H1 (cell line): ENCODE results near the gene FAM204A. TPM values are rescaled to one million over a fixed set of nuclear protein-coding genes. Genes with fewer than 3 reads are reported as not detected.

Source experiments
- CTCF ChIA-PET: fragments of 300-600 bp; sonication (Branson Sonifier 250); formaldehyde crosslinking; loops from one replicate; lab custom pipeline; 2021; ENCODE audit not compliant: partially characterized antibody; lab: Charles Lee
- POLR2A ChIA-PET: fragments of 300-600 bp; sonication (Branson Sonifier 250); formaldehyde crosslinking; loops from one replicate; lab custom pipeline; 2021; ENCODE audit warnings: inconsistent platforms; ENCODE audit not compliant: partially characterized antibody; lab: Charles Lee
- DNase-seq, 2 experiments: peaks; one replicate each; pipeline versions ENCODE4 v3.0.0 to v3.0.0-alpha.2; 2010 to 2022; ENCODE audit warnings: low spot score in 2 of 2, low read depth in 1 of 2, mixed read lengths in 1 of 2
- FAIRE-seq: peaks from 2 replicates; lab custom pipeline; 2011; peaks lifted over from hg19 to GRCh38; lab: Jason Lieb, UNC
- H2AFZ ChIP-seq: 2 replicates; pipeline ENCODE4 v1.8.1; 2012; ENCODE audit warnings: low read length, inconsistent platforms
- H2AK5ac ChIP-seq: 2 replicates; pipeline ENCODE4 v1.6.1; 2013; ENCODE audit warnings: low read depth, low read length
- H2BK120ac ChIP-seq: replicated peaks from 2 replicates; pipeline ENCODE3; 2013; ENCODE audit warnings: low read depth, low read length, inconsistent platforms
- H2BK12ac ChIP-seq: 2 replicates; pipeline ENCODE4 v1.6.1; 2013; ENCODE audit warnings: low read depth, low read length
- H2BK15ac ChIP-seq: 2 replicates; pipeline ENCODE4 v1.6.1; 2013; ENCODE audit warnings: low read length
- H2BK20ac ChIP-seq: 2 replicates; pipeline ENCODE4 v1.6.1; 2013; ENCODE audit warnings: low read length
- H2BK5ac ChIP-seq: 2 replicates; pipeline ENCODE4 v1.6.1; 2013; ENCODE audit warnings: low read depth, low read length
- H3K14ac ChIP-seq: 2 replicates; pipeline ENCODE4 v1.6.1; 2013; ENCODE audit warnings: inconsistent platforms; ENCODE audit not compliant: insufficient read length
- H3K18ac ChIP-seq: 2 replicates; pipeline ENCODE4 v1.6.1; 2013; ENCODE audit warnings: low read length; ENCODE audit errors: extremely low read depth
- H3K23ac ChIP-seq: 2 replicates; pipeline ENCODE4 v1.6.1; 2013; ENCODE audit warnings: inconsistent platforms; ENCODE audit not compliant: insufficient read length
- H3K23me2 ChIP-seq: 2 replicates; pipeline ENCODE4 v1.6.1; 2013; ENCODE audit warnings: low read depth, low read length
- H3K27ac ChIP-seq: 2 replicates; pipeline ENCODE4 v1.6.1; 2011; ENCODE audit warnings: low read depth, low read length, inconsistent platforms
- H3K27me3 ChIP-seq, 4 experiments: replicated peaks in 1 of 4; 1 replicate in 1 of 4; 2 replicates in 3 of 4; pipeline versions ENCODE4 v1.6.1 to v1.8.1; 2011 to 2013; ENCODE audit warnings: low read length in 3 of 4, mild to moderate bottlenecking in 3 of 4, inconsistent platforms in 2 of 4, mixed read lengths in 2 of 4, moderate library complexity in 1 of 4; ENCODE audit not compliant: control insufficient read depth in 3 of 4, insufficient read depth in 3 of 4; ENCODE audit errors: extremely low read depth in 1 of 4
- H3K36me3 ChIP-seq, 4 experiments: 2 replicates each; pipeline versions ENCODE4 v1.6.1 to v1.8.1; 2011 to 2013; ENCODE audit warnings: mild to moderate bottlenecking in 4 of 4, low read length in 3 of 4, moderate library complexity in 2 of 4, control low read depth in 1 of 4, inconsistent platforms in 1 of 4; ENCODE audit not compliant: insufficient read depth in 4 of 4, control insufficient read depth in 2 of 4
- H3K4ac ChIP-seq: replicated peaks from 2 replicates; pipeline ENCODE3; 2013; ENCODE audit warnings: low read length, low read depth, mixed read lengths, inconsistent platforms; ENCODE audit not compliant: insufficient read length
- H3K4me1 ChIP-seq, 4 experiments: replicated peaks in 1 of 4; 1 replicate in 1 of 4; 2 replicates in 3 of 4; pipeline versions ENCODE4 v1.6.1 to v1.8.1; 2011 to 2013; ENCODE audit warnings: low read length in 3 of 4, inconsistent platforms in 2 of 4, mixed read lengths in 1 of 4; ENCODE audit not compliant: insufficient read depth in 4 of 4, control insufficient read depth in 3 of 4
- H3K4me2 ChIP-seq, 2 experiments: 2 replicates each; pipeline versions ENCODE4 v1.6.1 to v1.8.1; 2011 to 2013; ENCODE audit warnings: low read depth in 2 of 2, low read length in 2 of 2, control low read depth in 1 of 2, inconsistent platforms in 1 of 2, mild to moderate bottlenecking in 1 of 2; ENCODE audit not compliant: insufficient read depth in 1 of 2
- H3K4me3 ChIP-seq, 4 experiments: fragments of 200-600, 300-600 bp in 1 of 4; sonication (generic), shearing (Covaris generic), sonication (Bioruptor Twin) in 1 of 4; 2 replicates each; pipeline versions ENCODE4 v1.5.1 to v1.8.1; 2011 to 2016; ENCODE audit warnings: low read length in 4 of 4, low read depth in 3 of 4, control low read depth in 2 of 4, inconsistent platforms in 2 of 4, mild to moderate bottlenecking in 2 of 4, mixed read lengths in 1 of 4, moderate library complexity in 1 of 4; ENCODE audit not compliant: insufficient read depth in 2 of 4; ENCODE audit errors: extremely low read depth in 1 of 4
- H3K56ac ChIP-seq: replicated peaks from 2 replicates; pipeline ENCODE3; 2013; ENCODE audit warnings: low read depth, mild to moderate bottlenecking, mixed read lengths, low read length, inconsistent platforms; ENCODE audit not compliant: insufficient read length
- H3K79me1 ChIP-seq: 2 replicates; pipeline ENCODE4 v1.6.1; 2013; ENCODE audit warnings: low read depth, low read length, control low read depth
- H3K79me2 ChIP-seq, 2 experiments: 2 replicates each; pipeline versions ENCODE4 v1.6.1 to v1.8.1; 2012 to 2013; ENCODE audit warnings: low read length in 2 of 2, mild to moderate bottlenecking in 2 of 2, inconsistent platforms in 1 of 2; ENCODE audit not compliant: insufficient read depth in 2 of 2, control insufficient read depth in 1 of 2
- H3K9ac ChIP-seq, 4 experiments: replicated peaks in 1 of 4; 1 replicate in 1 of 4; 2 replicates in 3 of 4; pipeline versions ENCODE4 v1.6.1 to v1.8.1; 2011 to 2013; ENCODE audit warnings: low read depth in 3 of 4, low read length in 3 of 4, control low read depth in 2 of 4, mild to moderate bottlenecking in 2 of 4, moderate library complexity in 2 of 4, inconsistent platforms in 1 of 4; ENCODE audit errors: extremely low read depth in 1 of 4
- H3K9me3 ChIP-seq, 2 experiments: 2 replicates each; pipeline versions ENCODE4 v1.6.1 to v1.8.1; 2012 to 2013; ENCODE audit warnings: mild to moderate bottlenecking in 2 of 2, moderate library complexity in 2 of 2, control low read depth in 1 of 2, inconsistent platforms in 1 of 2, low read depth in 1 of 2, low read length in 1 of 2, mixed read lengths in 1 of 2; ENCODE audit not compliant: insufficient read depth in 2 of 2
- H4K20me1 ChIP-seq, 2 experiments: replicated peaks in 1 of 2; 2 replicates each; pipeline versions ENCODE3 to v1.8.1; 2011 to 2013; ENCODE audit warnings: inconsistent platforms in 2 of 2, low read length in 2 of 2, mild to moderate bottlenecking in 1 of 2; ENCODE audit not compliant: insufficient read depth in 2 of 2, control insufficient read depth in 1 of 2
- H4K5ac ChIP-seq: 2 replicates; pipeline ENCODE4 v1.6.1; 2013; ENCODE audit warnings: low read length, low read depth, mixed read lengths, inconsistent platforms; ENCODE audit not compliant: insufficient read length
- H4K8ac ChIP-seq: 2 replicates; pipeline ENCODE4 v1.8.0; 2013; ENCODE audit warnings: mild to moderate bottlenecking, moderate library complexity, low read length, inconsistent platforms; ENCODE audit not compliant: insufficient read depth; ENCODE audit errors: extremely low read depth
- H4K91ac ChIP-seq: replicated peaks from 2 replicates; pipeline ENCODE3; 2013; ENCODE audit warnings: low read length, mixed read lengths, inconsistent platforms; ENCODE audit not compliant: insufficient read length
- CBX8 ChIP-seq: fragments of 300-800, 300-1000 bp; sonication (generic); IDR thresholded peaks from 2 replicates; pipeline ENCODE4 v1.7.1; 2016; ENCODE audit warnings: low read depth, low read length, borderline replicate concordance
- GTF2F1 ChIP-seq: IDR thresholded peaks from 2 replicates; pipeline ENCODE4 v1.6.1; 2012; ENCODE audit warnings: low read depth, low read length, improper control_type of control experiment, borderline replicate concordance
- HDAC2 ChIP-seq, 2 experiments: fragments of 300-600 bp in 1 of 2; sonication (generic) in 1 of 2; IDR thresholded peaks; 2 replicates each; pipeline ENCODE4 v1.6.1; 2011 to 2012; ENCODE audit warnings: low read depth in 2 of 2, low read length in 2 of 2, mild to moderate bottlenecking in 2 of 2, moderate library complexity in 2 of 2, borderline replicate concordance in 1 of 2, inconsistent platforms in 1 of 2
- KDM4A ChIP-seq: IDR thresholded peaks from one replicate; pipeline ENCODE4 v1.7.1; 2012; ENCODE audit warnings: low read depth, mild to moderate bottlenecking, moderate library complexity, low read length, inconsistent platforms; ENCODE audit not compliant: severe bottlenecking
- KDM5A ChIP-seq: fragments of 200-600 bp; IDR thresholded peaks from 2 replicates; pipeline ENCODE4 v1.7.1; 2012; ENCODE audit warnings: mild to moderate bottlenecking, low read length, inconsistent platforms, mixed read lengths
- POLR2AphosphoS5 ChIP-seq: IDR thresholded peaks from 2 replicates; pipeline ENCODE4 v1.6.1; 2011; ENCODE audit warnings: low read depth, low read length
- RBBP5 ChIP-seq: IDR thresholded peaks from 2 replicates; pipeline ENCODE4 v1.7.1; 2012; ENCODE audit warnings: low read depth, mild to moderate bottlenecking, inconsistent platforms, low read length, moderate library complexity, borderline replicate concordance
- SIRT6 ChIP-seq: IDR thresholded peaks from one replicate; pipeline ENCODE4 v1.7.1; 2012; ENCODE audit warnings: low read length, inconsistent platforms
- polyA plus RNA-seq, 7 experiments: library from polyadenylated mRNA; depleted of rRNA in 3 of 7; stranded (reverse) in 5 of 7; unstranded in 2 of 7; fragments of >200 nt in 5 of 7; fragments of 200-250 nt in 2 of 7; gene quantifications; 1 replicate in 5 of 7; 2 replicates in 1 of 7; 4 replicates in 1 of 7; pipeline versions ENCODE4 v1.2.1 to v1.2.3, GENCODE V29; 2011 to 2013; ENCODE audit warnings: missing spikeins in 2 of 7, mixed read lengths in 2 of 7
- total RNA-seq: library from RNA; stranded (reverse); fragmentation: NEBNext Ultra II Directional; extraction: Animal tissue kit (Norgen Biotek cat#: 25700); gene quantifications from 2 replicates; pipeline ENCODE4 v1.2.1, GENCODE V29; 2021
- TF ChIP-seq, protein P1 (sequence below): IDR thresholded peaks from 2 replicates; pipeline ENCODE4 v1.6.1; 2012; ENCODE audit warnings: low read length, inconsistent platforms

The FAM204A gene
- total and polyA plus RNA-seq, 2 of the 8 experiments (the other 6 are each of a cell fraction or from before 2014, with no cell fraction given), result 4.9 to 37.4 TPM

DNA sequence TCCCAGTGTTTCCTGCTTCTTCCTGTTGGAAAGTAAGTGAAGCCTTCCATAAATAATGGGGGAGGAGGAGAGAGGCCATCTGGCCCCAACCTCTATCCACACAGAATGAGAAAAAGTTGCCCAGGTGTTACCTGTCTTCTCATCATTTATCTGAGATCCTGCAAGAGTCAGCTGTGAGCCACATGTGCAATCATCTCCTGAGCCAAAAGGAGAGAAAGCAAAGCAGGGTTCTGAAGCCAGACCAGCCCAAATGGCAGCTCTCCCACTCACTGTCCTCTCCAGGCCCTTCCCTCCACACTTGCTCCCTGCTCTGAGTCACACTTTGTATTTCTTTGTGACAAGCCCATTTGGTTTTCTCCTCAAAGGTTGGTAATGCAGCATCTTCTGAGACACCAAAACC lies 65.9 kb downstream of the FAM204A start:
- Histone ChIP-seq H2BK5ac (no peak overlapping the region), H3K4ac (no peak overlapping the region), H2BK20ac (no peak overlapping the region), H3K56ac (no peak overlapping the region), H3K23me2 (no peaks in the 10 kb centered on the region; the same call in none of the 2 replicates), H3K9me3 (peaks cover 0 to 6% of the 10 kb centered on the region in 2 experiments; a peak in 2 of 4 replicates), H2BK12ac (no peak overlapping the region), H3K4me1 (peaks cover 2 to 6% (median 3%) of the 10 kb centered on the region in 4 experiments; a peak in 4 of 7 replicates), H3K14ac (no peak overlapping the region), H3K18ac (no peak overlapping the region), H3K23ac (no peak overlapping the region), H2AFZ (no peak overlapping the region), H3K27ac (no peak overlapping the region), H2BK15ac (no peak overlapping the region), H3K9ac (no peak overlapping the region), H3K4me3 (no peak overlapping the region), H4K91ac (no peak overlapping the region), H3K27me3 (peaks cover 0 to 6% (median 2%) of the 10 kb centered on the region in 4 experiments; a peak in 1 of 7 replicates), H2AK5ac (no peak overlapping the region), H3K4me2 (no peak overlapping the region), H3K79me2 (no peaks in the 10 kb centered on the region), H3K36me3 (no peaks in the 10 kb centered on the region), H4K8ac (no peak overlapping the region), H4K5ac (no peak overlapping the region), H4K20me1 (no peaks in the 10 kb centered on the region), H3K79me1 (no peaks in the 10 kb centered on the region), H2BK120ac (no peak overlapping the region)
- TF ChIP-seq, protein P1, sequence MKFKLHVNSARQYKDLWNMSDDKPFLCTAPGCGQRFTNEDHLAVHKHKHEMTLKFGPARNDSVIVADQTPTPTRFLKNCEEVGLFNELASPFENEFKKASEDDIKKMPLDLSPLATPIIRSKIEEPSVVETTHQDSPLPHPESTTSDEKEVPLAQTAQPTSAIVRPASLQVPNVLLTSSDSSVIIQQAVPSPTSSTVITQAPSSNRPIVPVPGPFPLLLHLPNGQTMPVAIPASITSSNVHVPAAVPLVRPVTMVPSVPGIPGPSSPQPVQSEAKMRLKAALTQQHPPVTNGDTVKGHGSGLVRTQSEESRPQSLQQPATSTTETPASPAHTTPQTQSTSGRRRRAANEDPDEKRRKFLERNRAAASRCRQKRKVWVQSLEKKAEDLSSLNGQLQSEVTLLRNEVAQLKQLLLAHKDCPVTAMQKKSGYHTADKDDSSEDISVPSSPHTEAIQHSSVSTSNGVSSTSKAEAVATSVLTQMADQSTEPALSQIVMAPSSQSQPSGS, result no peak
- TF ChIP-seq POLR2AphosphoS5, result no peak
- TF ChIP-seq KDM5A, result no peak
- TF ChIP-seq GTF2F1, result no peak
- TF ChIP-seq RBBP5, result no peak
- no peak for TF ChIP-seq CBX8
- no peak for TF ChIP-seq HDAC2 (IDR thresholded peaks at IDR 0.05; ENCODE audit: borderline replicate concordance in 1 of 2, low read depth in 2 of 2, low read length in 2 of 2)
- no peak for TF ChIP-seq SIRT6
- no peak for TF ChIP-seq KDM4A
- no peak for DNase-seq
- ChIA-PET POLR2A (no interaction called here), CTCF (interaction anchor here (1.5 kb wide), 1 partner anchor 9 kb away, joined by 5 read pairs; no protein-coding TSS in a partner anchor)
- no peak for FAIRE-seq
